NCI-H1436 treated with DMSO at 0.1 percent for 48 hours (cell line): Measurements from ENCODE around the gene DRAM2.

Experiments used
- DNase-seq: peaks from one replicate; lab custom pipeline; 2025; lab: John Stamatoyannopoulos, UW

Gene DRAM2

GRCh38 chr1:111139956-111140679, at the start of gene DRAM2, which contains the start of gene CEPT1:
Gene DRAM2, minus strand, starts transcription at chr1:111140093. Its CDS starts 8,539 bp downstream, at chr1:111131554.
Gene CEPT1, plus strand, starts transcription at chr1:111140223. Its CDS starts 7,492 bp downstream, at chr1:111147715.
- DNase-seq: peak; percentile 64

DNA sequence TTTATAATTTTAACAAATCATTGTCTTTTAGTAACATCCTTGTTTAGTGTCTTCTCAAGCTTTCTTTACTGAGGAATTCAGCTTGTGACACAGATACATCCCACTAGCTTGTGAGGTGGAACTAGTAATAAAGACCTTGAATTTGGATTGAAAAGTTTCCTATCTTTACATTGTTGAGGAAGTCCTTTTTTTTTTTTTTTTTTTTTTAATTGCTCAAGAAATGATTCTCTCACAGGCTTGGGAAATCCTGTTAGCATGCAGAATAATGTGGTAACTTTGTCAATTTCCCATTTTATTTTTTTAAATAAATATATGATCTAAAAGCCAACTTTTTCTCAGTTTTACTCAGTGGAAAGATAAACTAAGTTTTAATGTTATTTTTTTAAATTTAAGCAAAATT, 44.8 kb upstream of the DRAM2 start:
- DNase-seq: no peak

GRCh38 chr1:111183308-111184069, 43.6 kb upstream of the DRAM2 start:
- DNase-seq: no peak

GRCh38 chr1:111182052-111182451, 42.2 kb upstream of the DRAM2 start:
- no peak for DNase-seq

GRCh38 chr1:111179968-111180533, 40.2 kb upstream of the DRAM2 start:
- no peak for DNase-seq

GRCh38 chr1:111176678-111177077, 36.8 kb upstream of the DRAM2 start:
- no peak for DNase-seq

DNA sequence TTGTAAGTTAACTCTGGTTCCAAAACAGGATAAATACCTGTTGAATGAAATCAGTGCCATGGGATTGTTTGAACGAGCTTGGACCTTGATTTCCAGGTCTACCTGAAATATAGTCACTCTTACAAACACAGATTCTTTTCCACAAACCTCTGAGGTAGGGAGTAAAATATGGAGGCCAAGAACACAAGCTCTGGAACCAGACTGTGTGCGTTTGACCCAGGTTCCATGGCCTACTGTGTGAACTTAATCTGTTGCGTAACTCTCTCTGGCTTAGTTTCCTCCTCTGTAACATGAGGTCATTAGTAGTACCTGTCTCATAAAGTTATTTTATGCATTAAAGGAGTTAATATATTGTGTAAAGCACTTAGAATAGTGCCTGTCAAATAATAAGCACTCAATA, 35.5 kb upstream of the DRAM2 start:
- DNase-seq: no peak

- no peak for DNase-seq
These were observed 34.2 kb upstream of the DRAM2 start for GRCh38 chr1:111174070-111174469.

- DNase-seq: no peak
These were observed 32.6 kb upstream of the DRAM2 start for GRCh38 chr1:111172463-111172862.

DNA sequence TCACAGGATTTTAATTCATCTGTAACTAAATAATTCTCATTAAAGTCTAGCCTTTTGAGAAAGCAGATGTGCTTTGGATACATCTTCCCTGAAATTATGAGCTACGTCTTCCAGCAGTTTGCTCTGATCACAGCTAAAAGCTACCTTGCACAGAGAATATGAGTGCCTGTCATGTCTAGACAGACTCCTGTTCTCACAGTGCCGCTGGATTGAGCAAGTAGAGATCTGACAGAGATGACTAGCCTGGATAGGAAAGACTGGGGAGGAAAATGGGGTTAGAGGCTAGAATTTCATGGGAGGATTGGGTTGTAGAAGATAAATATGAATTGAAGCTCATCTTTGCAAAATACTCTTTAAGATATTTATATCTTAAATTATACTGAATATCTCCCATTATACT, 24.3 kb upstream of the DRAM2 start:
- no peak for DNase-seq

DNA sequence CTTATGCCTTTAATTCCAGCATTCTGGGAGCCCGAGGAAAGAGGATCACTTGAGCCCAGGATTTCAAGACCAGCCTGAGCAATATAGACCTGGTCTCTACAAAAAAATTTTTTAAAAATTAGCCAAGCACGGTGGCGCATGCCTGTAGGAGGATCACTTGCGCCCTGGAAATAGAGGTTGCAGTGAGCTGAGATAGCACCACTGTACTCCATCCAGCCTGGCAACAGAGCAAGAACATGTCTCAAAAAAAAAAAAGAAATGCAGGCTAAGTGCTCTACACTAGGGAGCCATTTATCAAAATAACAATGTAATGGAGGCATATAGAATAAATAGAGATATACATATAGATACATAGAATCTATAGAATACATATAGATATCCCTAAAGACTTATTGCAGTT, 23.5 kb upstream of the DRAM2 start:
- no peak for DNase-seq

DNA sequence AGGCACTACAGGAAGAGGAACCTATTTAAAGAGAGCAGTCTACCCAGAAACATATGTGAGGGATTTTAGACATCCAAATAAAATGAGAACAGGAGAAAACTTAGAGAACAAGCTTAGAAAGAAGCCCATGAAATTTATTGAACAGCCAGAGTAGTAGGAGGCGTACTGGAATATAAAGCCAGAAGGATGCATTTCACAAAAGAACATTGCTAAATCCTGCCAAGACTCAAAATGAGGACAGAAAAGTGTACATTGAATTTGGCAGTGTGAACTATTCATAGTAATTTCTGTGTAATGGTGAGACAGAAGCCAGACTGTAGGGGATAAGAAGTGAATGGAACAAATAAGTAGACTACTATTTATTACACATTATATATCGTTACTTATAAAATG, 22.6 kb upstream of the DRAM2 start:
- no peak for DNase-seq

DNA sequence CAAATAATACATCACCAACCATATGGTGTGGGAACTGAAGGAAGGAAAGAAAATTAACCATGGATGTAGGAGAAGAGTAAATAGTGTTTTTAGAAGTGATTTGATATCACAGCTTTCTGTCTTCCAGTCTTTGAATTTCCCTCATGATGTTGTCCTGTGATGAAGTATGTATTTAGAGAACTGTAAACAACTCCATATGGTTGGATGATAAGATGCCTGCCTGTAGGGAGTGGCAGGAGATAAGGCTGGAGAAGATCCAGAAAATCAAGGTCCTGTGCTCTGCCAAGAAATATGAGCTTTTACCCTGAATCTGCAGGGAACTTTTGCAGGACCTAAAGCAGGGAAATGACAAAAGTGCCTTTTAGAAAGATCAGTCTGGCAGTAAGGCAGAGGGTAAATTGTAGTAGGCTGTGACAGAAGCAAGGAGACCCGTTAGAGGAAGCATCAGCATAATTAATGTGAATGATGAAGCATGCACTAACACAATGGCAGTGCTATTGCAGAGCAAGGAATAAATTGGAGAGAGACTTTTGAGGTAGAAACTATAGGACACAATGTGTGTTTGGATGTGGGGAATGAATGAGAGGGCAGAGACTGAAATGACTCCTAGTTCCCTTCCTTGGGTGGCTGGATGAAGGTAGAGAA, 22.1 kb upstream of the DRAM2 start:
- no peak for DNase-seq

GRCh38 chr1:111157431-111157830, 17.5 kb upstream of the DRAM2 start:
- no peak for DNase-seq

- no peak for DNase-seq
These were observed 14.4 kb upstream of the DRAM2 start for GRCh38 chr1:111154021-111154999.

DNA sequence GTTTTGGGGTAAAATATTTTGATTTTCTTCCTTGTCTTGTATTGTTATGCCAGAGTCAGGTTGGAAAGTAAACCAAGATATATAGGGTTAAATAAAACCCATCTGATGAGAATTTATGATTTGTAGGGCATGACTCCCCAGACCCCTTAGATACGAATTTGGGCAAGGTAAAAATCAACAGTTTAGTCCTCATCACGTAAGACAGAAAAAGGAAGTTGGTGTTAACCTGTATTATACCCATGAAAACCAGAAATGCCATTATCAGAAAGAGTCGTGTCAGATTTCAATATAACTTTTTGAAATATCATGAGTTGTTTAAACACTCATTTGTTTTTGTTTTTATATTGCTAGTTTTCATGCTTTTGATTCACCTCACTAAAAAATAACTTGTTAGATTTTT, 11.9 kb upstream of the DRAM2 start:
- DNase-seq: no peak

GRCh38 chr1:111148376-111148881, 8.5 kb upstream of the DRAM2 start:
- DNase-seq: no peak

DNA sequence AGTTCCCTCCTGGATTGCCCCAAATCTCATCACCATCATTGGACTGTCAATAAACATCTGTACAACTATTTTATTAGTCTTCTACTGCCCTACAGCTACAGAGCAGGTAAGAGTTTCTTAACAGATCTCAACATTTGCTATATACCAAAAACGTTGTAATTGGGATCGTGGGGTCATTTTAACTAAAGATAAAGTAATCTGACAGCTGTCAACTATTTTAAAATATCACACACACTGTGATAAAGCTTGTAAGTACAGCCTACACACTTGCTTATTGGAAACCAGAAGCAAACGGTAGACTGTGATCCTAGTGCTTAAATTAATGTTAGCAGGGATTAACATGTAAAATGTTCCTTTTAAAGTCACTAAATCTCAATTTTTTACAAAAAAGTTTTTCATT, 8.1 kb upstream of the DRAM2 start:
- DNase-seq: no peak

DNA sequence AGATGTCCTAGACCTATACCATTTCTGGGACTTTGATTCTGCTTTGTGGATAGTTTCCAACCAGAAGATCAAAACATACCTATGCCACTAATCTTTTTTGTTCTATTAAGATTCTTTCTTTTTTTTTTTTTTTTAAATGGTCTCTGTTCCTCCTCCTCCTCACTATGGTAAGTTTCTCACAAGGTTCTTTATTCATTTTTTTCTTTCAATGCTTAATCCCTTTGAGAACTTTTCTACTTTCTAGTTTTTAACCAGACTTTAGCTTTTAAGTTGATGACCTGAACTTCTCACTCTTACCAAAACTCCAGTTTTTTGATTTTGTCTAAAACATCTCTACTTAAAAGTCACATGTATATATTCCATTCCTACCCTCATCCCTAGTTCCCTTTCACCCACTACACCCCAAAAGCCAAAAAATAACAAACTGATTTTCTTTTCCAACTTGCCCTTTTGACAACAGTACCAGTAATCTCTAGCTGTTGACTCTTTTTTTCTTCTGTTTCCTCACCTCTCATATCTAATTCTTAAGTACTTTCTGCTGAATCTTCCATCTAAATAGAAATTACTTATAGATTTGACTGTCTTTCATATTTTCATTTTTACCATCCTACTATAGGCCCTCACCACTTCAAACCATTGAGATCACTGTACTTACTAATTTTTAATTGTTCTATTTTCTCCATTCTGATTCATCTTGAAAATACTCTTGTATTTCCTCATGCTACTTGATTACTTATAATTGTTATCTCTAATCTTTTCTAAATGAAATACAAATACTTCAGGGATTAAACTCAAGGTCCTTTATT, 6.3 kb upstream of the DRAM2 start:
- DNase-seq: no peak

- DNase-seq: no peak
These were observed 5.6 kb upstream of the DRAM2 start for GRCh38 chr1:111145542-111145941.
